ENCODE data around the gene GBP3. TPM values are rescaled to one million over a fixed set of nuclear protein-coding genes. Genes with fewer than 3 reads are reported as not detected.
A peak's percentile ranks its signal among the peaks of the same experiment; 100 is the strongest.

GBP3 gene
- total and polyA plus RNA-seq, 4 donors = 2.0 to 8.8 (median 4.4) TPM

- no peak for DNase-seq (ENCODE audit: low spot score)
- no peak overlapping the region for H3K9ac ChIP-seq (ENCODE audit: low read depth in 1 of 2, low read length in 2 of 2)
- 67% methylated on average over 1 of the region's 1 CpG for WGBS
- H3K27ac ChIP-seq (ENCODE audit: low read depth in 1 of 2, low read length in 2 of 2) = peak overlapping the region; percentile 68 to 73
- H3K4me3 ChIP-seq (ENCODE audit: low read depth in 1 of 3, low read length in 3 of 3) = no peak overlapping the region
- no peaks in the 10 kb centered on the region for H3K9me3 ChIP-seq (ENCODE audit: control insufficient read depth in 4 of 4, low read length in 3 of 4)
- no peak for TF ChIP-seq HNF4G (IDR thresholded peaks at IDR 0.05)
- TF ChIP-seq ZBTB33 (IDR thresholded peaks at IDR 0.05) = no peak
- TF ChIP-seq HNF4A (conservative IDR thresholded peaks at IDR 0.05) = no peak
- TF ChIP-seq CTCF (IDR thresholded peaks at IDR 0.05; ENCODE audit: low read depth, low read length, missing input control) = no peak
- TF ChIP-seq FOXA2 (IDR thresholded peaks at IDR 0.05) = no peak
- no peak for TF ChIP-seq RXRA (IDR thresholded peaks at IDR 0.05)
- no peak for TF ChIP-seq FOXA1 (IDR thresholded peaks at IDR 0.05)
- H3K4me1 ChIP-seq (ENCODE audit: control insufficient read depth in 4 of 4, insufficient read depth in 4 of 4, low read length in 3 of 4) = peaks cover 2 to 34% (median 12%) of the 10 kb centered on the region in 4 donors
- no peaks in the 10 kb centered on the region for H3K27me3 ChIP-seq (ENCODE audit: control insufficient read depth in 4 of 4, insufficient read depth in 4 of 4, low read length in 3 of 4)
- H3K36me3 ChIP-seq (ENCODE audit: control insufficient read depth in 4 of 4, insufficient read depth in 3 of 4, low read depth in 1 of 4, low read length in 3 of 4) = no peaks in the 10 kb centered on the region
Observed at GRCh38 chr1:89070509-89070908, 47.8 kb upstream of the GBP3 start.

GRCh38 chr1:89069951-89070350, 47.3 kb upstream of the GBP3 start:
- Histone ChIP-seq H3K4me3 (ENCODE audit: low read depth in 1 of 3, low read length in 3 of 3) (peak overlapping the region in 2 of 3 donors; percentile 33 to 39), H3K9ac (ENCODE audit: low read depth in 1 of 2, low read length in 2 of 2) (peak overlapping the region; percentile 78 to 90), H3K9me3 (ENCODE audit: control insufficient read depth in 4 of 4, low read length in 3 of 4) (no peaks in the 10 kb centered on the region), H3K27ac (ENCODE audit: low read depth in 1 of 2, low read length in 2 of 2) (peak overlapping the region; percentile 68 to 73), H3K4me1 (ENCODE audit: control insufficient read depth in 4 of 4, insufficient read depth in 4 of 4, low read length in 3 of 4) (peaks cover 2 to 36% (median 12%) of the 10 kb centered on the region in 4 donors), H3K36me3 (ENCODE audit: control insufficient read depth in 4 of 4, insufficient read depth in 3 of 4, low read depth in 1 of 4, low read length in 3 of 4) (no peaks in the 10 kb centered on the region), H3K27me3 (ENCODE audit: control insufficient read depth in 4 of 4, insufficient read depth in 4 of 4, low read length in 3 of 4) (no peaks in the 10 kb centered on the region)
- TF ChIP-seq YY1 (IDR thresholded peaks at IDR 0.05) = peak; percentile 45
- TF ChIP-seq RAD21 (IDR thresholded peaks at IDR 0.05) = peak; percentile 13 to 30
- TF ChIP-seq FOXA2 (IDR thresholded peaks at IDR 0.05) = no peak
- no peak for DNase-seq (ENCODE audit: low spot score)
- WGBS = 35% methylated on average over 2 of the region's 2 CpGs

GRCh38 chr1:89068291-89068690, 45.6 kb upstream of the GBP3 start:
- H3K9me3 ChIP-seq (ENCODE audit: control insufficient read depth in 4 of 4, low read length in 3 of 4) = no peaks in the 10 kb centered on the region
- H3K36me3 ChIP-seq (ENCODE audit: control insufficient read depth in 4 of 4, insufficient read depth in 3 of 4, low read depth in 1 of 4, low read length in 3 of 4) = no peaks in the 10 kb centered on the region
- no peak for DNase-seq (ENCODE audit: low spot score)
- peak; percentile 59 for TF ChIP-seq REST (IDR thresholded peaks at IDR 0.05)
- no peak for TF ChIP-seq CTCF (IDR thresholded peaks at IDR 0.05; ENCODE audit: low read depth, low read length, missing input control)
- TF ChIP-seq FOXA1 (IDR thresholded peaks at IDR 0.05) = no peak
- peak; percentile 51 for TF ChIP-seq ATF3 (IDR thresholded peaks at IDR 0.05)
- TF ChIP-seq HNF4A (conservative IDR thresholded peaks at IDR 0.05) = peak; percentile 56 to 71
- peak; percentile 74 to 83 for TF ChIP-seq RXRA (IDR thresholded peaks at IDR 0.05)
- no peak for TF ChIP-seq YY1 (IDR thresholded peaks at IDR 0.05)
- no peak for TF ChIP-seq HNF4G (IDR thresholded peaks at IDR 0.05)
- peak; percentile 69 for TF ChIP-seq SP1 (IDR thresholded peaks at IDR 0.05)
- TF ChIP-seq TAF1 (conservative IDR thresholded peaks at IDR 0.05) = no peak
- TF ChIP-seq NR2F2 (IDR thresholded peaks at IDR 0.05) = no peak
- peak in 1 of 2 donors; percentile 9 for TF ChIP-seq RAD21 (IDR thresholded peaks at IDR 0.05)
- TF ChIP-seq JUND (IDR thresholded peaks at IDR 0.05) = peak in 1 of 2 donors; percentile 35
- TF ChIP-seq GABPA (IDR thresholded peaks at IDR 0.05 in 1 of 2, conservative IDR thresholded peaks at IDR 0.05 in 1 of 2) = no peak
- no peak for TF ChIP-seq FOXA2 (IDR thresholded peaks at IDR 0.05)
- TF ChIP-seq EGR1 (IDR thresholded peaks at IDR 0.05; ENCODE audit: low read depth in 2 of 2) = no peak
- no peak for TF ChIP-seq MAX (IDR thresholded peaks at IDR 0.05)

More at GRCh38 chr1:89068291-89068690, 45.6 kb upstream of the GBP3 start:
- H3K4me1 ChIP-seq (ENCODE audit: control insufficient read depth in 4 of 4, insufficient read depth in 4 of 4, low read length in 3 of 4) = peaks cover 2 to 40% (median 13%) of the 10 kb centered on the region in 4 donors
- H3K4me3 ChIP-seq (ENCODE audit: low read depth in 1 of 3, low read length in 3 of 3) = no peak overlapping the region
- no peak overlapping the region for H3K9ac ChIP-seq (ENCODE audit: low read depth in 1 of 2, low read length in 2 of 2)
- H3K27ac ChIP-seq (ENCODE audit: low read depth in 1 of 2, low read length in 2 of 2) = peak overlapping the region; percentile 61 to 62
- H3K27me3 ChIP-seq (ENCODE audit: control insufficient read depth in 4 of 4, insufficient read depth in 4 of 4, low read length in 3 of 4) = no peaks in the 10 kb centered on the region
